Activated CD8-positive, alpha-beta memory T cell treated with anti-CD3 and anti-CD28 coated beads for 36 hours (primary cell): Measurements from ENCODE around the gene SORCS2. TPM values are rescaled to one million over a fixed set of nuclear protein-coding genes. Genes with fewer than 3 reads are reported as not detected.

Experiments used
- CTCF ChIA-PET: fragments of 350-600 bp; sonication (Branson Sonifier 250); formaldehyde crosslinking; loops from one replicate; lab custom pipeline; 2021; ENCODE audit warnings: antibody characterized with exemption; lab: Charles Lee
- POLR2A ChIA-PET: fragments of 350-600 bp; sonication (Branson Sonifier 250); formaldehyde crosslinking; loops from one replicate; lab custom pipeline; 2021; ENCODE audit warnings: antibody characterized with exemption; lab: Charles Lee
- total RNA-seq, 2 experiments: library from RNA; stranded (reverse); gene quantifications; one replicate each; pipeline ENCODE4 v1.2.3, GENCODE V29; 2021

Gene SORCS2
- total RNA-seq, 2 experiments from 2014 or later: not detected

DNA sequence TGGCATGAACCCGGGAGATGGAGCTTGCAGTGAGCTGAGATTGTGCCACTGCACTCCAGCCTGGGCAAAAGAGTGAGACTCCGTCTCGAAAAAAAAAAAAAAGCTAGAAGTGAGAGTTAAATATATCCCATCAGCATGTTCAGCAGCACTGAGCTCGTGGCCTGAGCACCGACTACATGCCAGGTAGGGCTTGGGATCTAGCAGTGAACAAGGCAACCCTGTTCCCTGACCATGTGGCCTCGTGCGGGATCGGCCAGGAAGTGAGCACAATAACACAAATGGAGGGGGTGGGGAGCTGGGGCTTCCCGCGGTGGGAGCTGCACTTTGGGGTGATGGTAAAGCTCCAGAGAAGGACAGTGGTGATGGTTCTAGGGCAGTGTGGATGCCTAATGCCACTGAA is 436.1 kb downstream of the SORCS2 start:
- POLR2A ChIA-PET: no interaction called here
- CTCF ChIA-PET: interaction anchor here (0.7 kb wide), 1 partner anchor 18 kb away, joined by 3 read pairs; no protein-coding TSS in a partner anchor

GRCh38 chr4:7629501-7630254 is 437.3 kb downstream of the SORCS2 start:
- CTCF ChIA-PET: no interaction called here

DNA sequence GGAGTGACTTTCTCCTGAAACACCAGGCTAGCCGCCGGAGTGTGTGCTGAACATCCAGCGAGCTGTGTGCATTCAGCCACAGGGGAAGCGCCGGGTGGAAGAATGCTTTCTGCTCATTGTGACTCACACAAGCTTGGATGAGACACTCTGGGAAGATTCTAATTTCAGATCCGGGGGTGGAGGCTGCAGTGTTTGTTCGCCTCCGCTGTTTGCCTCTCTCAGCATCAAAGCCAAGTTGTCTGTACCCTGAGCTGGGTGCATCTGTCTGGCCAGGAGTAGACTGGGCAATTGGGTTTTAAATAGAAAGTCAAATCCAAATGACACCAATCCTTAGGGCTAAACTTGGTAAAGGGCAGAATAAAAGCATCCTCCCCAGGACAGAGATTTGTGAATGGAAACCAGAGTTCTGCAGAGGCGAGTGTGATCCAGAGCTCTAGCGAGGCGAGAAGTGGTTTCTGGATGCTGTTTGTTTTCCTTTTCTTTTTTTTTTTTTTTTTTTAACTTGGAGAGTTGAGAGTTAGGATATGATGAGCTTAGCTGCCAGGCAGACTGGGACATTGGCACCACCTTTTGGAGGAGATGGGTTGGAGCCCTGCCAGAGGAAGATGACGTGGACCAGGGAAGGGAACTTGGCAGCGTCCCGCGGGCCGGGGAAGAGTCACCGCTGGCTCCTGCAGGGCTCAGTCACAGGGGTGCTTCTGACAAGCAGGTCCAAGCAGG is 438.4 kb downstream of the SORCS2 start:
- ChIA-PET CTCF (no interaction called here), POLR2A (no interaction called here)

More at GRCh38 chr4:7629501-7630254, 437.3 kb downstream of the SORCS2 start:
- POLR2A ChIA-PET: no interaction called here

GRCh38 chr4:7631288-7632014 is 439.1 kb downstream of the SORCS2 start:
- POLR2A ChIA-PET: no interaction called here
- CTCF ChIA-PET: no interaction called here

DNA sequence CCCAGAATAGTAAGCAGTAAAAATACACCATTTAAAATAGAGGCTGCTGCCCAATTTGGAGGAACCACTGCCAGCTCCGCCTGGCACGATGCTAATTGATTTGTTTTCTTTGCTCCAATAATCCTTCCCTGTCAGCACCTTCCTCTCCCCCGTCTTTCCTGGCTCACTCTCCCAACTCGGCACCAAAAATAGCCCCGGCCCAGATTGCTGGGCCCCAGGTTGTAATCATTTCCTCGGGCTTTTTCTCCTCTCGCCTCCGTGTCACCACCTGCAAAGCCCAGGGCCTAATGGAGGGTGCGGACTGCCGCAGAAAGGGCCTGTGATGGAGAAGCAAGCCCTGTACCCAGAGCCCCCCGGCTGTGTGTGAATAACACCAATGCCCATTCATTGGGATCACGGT is 440.0 kb downstream of the SORCS2 start:
- ChIA-PET CTCF (no interaction called here), POLR2A (no interaction called here)

DNA sequence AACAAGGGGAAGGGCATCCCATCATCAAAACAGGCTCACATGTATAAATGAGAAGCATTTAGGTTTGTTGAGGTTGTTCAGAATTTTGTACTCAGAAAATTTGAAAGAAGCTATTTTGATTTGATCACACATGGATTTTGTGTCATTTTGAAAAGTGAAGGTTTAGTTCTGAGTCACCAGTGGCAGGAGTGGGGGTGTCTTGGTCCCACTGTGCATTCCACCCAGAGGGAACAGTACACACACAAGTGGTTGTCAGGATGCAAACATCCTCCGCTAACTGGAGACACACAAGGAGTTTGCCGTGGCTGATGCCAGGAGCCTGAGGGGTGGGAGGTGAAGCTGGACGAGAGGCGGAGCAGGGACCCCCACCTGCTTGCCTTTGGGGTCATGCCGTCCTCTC is 440.6 kb downstream of the SORCS2 start:
- ChIA-PET POLR2A (no interaction called here), CTCF (no interaction called here)

DNA sequence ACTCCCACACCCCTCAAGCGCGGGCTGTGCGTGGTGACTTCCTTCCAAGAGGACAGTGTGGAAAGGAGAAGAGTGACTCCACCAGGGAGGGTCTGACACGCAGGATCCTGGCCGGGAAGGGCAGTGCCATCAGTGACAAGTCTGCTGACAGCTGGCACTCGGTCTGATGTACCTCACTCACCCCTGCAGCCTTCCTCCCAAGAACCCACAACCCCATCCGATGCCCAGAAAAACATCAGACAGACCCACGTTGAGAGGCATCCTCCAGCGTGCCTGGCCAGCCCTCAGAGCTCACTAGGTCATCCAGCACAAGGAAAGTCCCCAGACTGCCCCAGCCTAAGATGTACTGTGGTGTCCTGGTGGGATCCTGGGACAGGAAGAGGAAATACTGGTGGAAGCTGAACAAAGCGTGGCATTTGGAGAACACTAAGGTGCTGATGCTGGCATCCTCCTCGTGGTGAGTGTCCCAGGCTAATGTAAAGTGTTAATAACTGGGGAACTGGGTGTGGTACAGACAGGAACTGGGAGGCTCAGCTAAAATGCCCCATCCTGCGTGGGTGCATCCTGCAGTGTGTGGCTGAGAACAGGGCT is 442.4 kb downstream of the SORCS2 start:
- ChIA-PET POLR2A (no interaction called here), CTCF (no interaction called here)

DNA sequence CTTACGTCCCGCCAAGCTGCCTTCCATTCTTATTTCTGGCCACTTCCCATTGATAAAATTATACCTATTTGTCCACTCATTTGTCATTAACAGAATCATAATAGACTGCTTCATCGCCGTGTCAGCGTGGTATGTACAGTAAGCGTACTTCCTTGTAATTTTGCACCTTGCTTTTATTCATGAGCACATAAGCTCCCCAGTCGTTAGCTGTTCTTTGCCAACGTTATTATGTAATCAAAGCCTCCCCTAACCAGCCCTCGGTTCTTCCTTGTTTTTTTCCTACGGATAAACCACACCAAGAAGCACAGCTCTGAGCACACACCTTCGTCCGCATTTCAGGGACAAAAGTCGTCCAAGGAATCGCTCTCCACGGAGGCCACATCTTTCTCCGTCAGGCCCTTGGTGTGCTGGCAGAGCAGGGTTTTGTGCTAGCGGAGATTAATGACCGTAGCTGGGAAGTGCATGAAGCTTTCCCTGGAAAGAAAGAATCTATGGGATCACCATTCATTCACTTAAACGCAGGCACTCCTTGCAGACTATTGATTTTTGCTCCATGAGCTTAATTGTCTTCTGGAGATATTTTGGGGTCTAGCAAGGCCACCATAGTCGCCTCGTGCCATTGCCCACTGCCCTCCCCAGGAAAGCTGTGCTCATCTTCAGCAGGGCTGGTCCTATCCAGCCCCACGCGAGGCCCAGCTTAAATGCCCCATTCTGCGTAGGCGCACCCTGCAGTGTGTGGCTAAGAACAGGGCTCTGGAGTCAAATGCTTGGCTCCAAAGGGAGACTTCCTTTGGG is 443.3 kb downstream of the SORCS2 start:
- POLR2A ChIA-PET: no interaction called here
- CTCF ChIA-PET: no interaction called here

DNA sequence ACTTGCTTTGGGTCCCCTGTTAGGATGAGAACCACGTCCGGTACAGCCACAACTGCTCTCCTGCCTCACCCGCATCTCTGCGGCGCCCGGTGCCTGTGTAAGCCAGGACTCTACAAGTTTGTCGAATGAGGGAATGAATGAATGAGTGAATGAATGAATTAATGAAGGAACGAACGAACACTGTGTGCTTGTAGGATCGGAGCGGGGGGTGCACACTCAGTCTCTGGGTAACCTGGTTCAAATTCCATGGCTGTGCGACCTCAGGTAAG is 443.8 kb downstream of the SORCS2 start:
- CTCF ChIA-PET: no interaction called here
- POLR2A ChIA-PET: no interaction called here

DNA sequence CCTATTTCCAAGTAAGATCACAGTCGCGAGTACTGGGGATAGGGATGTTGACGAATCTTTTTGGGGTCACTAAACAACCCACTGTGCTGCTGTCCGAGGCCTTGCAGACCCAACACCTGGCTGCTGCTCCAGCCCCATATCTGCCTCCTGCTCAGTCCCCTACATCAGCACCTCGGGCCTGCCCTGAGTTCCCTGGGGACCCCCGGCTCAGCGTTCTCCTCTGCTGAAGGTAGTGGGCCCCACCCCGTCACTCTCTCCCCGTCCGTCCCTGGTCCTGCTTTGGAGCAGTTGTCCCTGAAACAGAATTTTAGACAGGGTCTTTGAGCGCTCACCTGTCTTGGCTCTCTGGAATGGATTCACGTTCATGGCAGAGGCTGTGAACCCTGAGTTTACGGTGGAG is 444.8 kb downstream of the SORCS2 start:
- ChIA-PET CTCF (no interaction called here), POLR2A (no interaction called here)

GRCh38 chr4:7637971-7638370 is 445.6 kb downstream of the SORCS2 start:
- POLR2A ChIA-PET: no interaction called here
- CTCF ChIA-PET: no interaction called here

DNA sequence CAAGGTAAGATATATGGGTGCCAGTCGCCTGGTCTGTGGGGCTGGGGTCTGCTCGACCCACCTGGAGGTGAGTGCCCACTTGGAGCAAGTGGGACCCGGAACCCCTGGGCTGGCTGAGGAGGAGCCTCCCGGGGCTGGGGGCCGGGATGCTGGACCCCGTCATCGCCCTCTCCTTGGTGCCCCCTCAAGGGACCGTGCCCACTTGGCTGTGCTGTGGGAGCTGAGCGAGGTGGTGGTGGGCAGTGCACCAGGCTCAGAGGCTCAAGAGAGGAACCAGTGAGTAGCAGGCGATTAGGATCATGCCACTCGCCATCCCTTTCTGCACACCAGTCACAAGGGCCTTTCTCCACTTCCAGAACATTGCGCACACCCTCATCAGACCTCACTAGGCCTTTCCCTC is 446.2 kb downstream of the SORCS2 start:
- ChIA-PET POLR2A (no interaction called here), CTCF (no interaction called here)

DNA sequence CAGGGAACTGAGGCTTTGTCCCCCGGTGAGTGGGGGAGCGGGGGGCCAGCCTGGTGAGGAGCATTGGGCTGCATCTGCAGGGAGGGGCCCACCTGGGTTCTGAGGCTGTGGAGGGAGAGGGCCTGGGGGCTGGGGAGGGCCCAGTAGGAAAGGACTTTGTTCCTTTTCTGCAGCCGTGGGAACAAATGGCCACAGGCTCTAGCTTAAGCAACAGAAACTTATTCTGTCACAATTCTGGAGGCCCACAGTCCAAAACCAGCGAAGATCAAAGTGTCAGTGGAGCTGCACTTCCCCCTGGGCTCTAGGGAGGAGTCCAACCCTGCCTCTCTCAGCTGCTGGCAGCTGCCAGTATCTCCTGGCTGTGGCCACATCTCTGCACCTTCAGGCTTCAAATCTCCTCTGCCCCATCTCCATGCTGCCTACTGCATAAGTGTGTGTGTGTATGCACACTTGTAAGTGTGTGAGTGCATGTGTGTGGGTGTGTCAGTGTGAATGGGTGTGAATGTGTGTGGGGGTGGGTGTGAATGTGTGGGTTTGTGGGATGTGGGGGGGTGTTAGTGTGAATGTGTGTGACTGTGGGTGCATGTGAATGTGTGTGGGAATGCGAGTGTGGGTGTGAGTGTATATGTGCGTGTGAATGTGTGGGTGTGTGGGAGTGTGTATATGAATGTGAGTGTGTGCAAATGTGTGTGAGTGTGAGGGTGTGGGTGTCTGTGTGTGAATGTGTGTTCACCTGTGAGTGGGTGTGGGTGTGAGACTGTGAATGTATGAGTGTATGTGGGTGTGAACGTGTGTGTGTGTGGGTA is 446.8 kb downstream of the SORCS2 start:
- CTCF ChIA-PET: no interaction called here
- POLR2A ChIA-PET: no interaction called here

DNA sequence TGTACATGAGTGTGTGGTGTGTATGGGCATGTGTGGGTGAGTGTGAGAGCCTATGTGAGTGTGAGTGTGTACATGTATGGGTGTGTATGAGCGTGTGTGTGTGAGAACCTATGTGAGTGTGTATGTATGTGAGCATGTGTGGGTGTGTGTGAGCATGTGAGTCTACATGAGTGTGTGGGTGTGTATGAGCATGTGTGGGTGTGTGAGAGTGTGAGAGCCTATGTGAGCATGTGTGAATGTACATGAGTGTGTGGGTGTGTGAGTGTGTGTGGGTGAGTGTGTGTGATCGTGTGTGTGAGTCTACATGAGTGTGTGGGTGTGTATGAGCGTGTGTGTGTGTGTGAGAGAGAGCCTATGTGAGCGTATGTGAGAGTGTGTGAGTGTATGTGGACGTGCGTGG is 447.8 kb downstream of the SORCS2 start:
- POLR2A ChIA-PET: no interaction called here

DNA sequence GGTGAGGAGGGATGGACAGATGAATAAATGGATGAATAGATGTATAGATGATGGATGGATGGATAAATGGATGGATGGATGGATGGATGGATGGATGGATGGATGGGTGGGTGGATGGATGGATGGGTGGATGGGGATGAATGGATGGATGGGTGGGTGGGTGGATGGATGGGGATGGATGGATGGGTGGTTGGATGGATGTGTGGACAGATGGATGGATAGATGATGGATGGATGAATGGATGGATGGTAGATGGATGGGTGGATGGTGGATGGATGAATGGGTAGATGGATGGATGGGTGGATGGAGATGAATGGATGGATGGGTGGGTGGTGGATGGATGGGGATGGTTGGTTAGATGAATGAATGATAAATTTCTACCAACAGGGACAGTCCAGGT is 449.4 kb downstream of the SORCS2 start:
- POLR2A ChIA-PET: no interaction called here
- CTCF ChIA-PET: no interaction called here

More for the DNA sequence above, 447.8 kb downstream of the SORCS2 start:
- CTCF ChIA-PET: no interaction called here

DNA sequence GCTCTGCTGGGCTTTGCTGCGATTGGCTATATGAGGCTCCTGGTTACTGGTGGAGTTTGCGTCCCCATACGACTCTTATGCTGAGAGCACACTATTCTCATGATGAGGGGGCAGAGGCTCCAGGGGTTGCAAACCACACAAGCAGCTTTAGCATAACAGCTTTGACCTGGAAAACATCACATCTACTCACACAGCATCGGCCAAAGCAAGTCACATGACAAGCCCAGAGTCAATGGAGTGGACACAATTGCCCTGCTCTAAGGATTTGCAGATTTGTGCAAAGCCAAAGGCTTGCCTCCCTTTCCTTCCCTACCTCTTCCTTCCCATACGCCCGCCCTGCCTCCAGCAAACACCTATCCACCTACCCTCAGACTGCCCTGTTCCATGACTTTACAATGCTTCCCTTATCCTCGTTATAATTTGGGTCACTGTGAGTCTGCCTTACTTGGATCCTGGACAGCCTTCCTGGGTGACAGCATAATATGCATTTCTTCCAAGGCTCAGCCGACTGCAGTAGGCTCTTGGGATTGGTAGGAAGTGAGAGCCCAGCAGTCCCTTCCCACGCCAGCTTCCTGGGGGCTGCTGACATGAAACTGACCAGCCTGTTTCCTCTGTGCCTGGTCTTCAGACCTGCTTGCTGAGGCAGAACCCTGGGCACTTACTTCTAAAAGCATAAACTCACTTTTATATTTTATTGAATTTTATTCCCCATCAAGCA is 450.6 kb downstream of the SORCS2 start:
- POLR2A ChIA-PET: no interaction called here

DNA sequence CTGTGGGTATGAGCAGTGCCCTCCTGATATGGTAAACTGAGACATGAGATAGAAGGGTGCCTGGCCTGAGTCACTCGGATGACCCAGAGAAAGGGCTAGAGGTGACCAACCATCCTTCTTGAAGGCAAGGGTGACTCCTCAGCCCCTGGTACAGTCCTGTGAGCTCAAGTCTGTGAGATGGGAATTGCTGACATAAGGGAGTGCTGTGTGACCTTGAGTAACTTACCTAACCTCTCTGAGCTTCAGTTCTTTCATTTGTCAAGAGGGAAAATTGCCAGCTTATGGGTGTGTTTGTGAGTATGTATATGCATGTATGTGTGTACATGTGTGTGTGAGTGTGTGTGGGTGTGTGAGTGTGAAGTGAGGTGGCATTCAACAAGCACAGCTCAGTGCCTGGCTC is 452.8 kb downstream of the SORCS2 start:
- CTCF ChIA-PET: no interaction called here
- POLR2A ChIA-PET: no interaction called here

More for the DNA sequence above, 450.6 kb downstream of the SORCS2 start:
- CTCF ChIA-PET: no interaction called here

GRCh38 chr4:7645956-7646355 is 453.6 kb downstream of the SORCS2 start:
- ChIA-PET POLR2A (no interaction called here), CTCF (no interaction called here)
